GM10266 (cell line): Measurements from ENCODE around the gene FAM136A.

Experiments used
- DNase-seq: peaks from one replicate; pipeline ENCODE4 v3.0.0; 2012; ENCODE audit errors: extremely low spot score
- TF ChIP-seq, protein P1 (sequence below): IDR thresholded peaks from 2 replicates; pipeline ENCODE4 v1.5.1; 2012; ENCODE audit warnings: mild to moderate bottlenecking, low read depth; ENCODE audit not compliant: control insufficient read depth, insufficient read depth; ENCODE audit errors: missing control alignments

Gene FAM136A

DNA sequence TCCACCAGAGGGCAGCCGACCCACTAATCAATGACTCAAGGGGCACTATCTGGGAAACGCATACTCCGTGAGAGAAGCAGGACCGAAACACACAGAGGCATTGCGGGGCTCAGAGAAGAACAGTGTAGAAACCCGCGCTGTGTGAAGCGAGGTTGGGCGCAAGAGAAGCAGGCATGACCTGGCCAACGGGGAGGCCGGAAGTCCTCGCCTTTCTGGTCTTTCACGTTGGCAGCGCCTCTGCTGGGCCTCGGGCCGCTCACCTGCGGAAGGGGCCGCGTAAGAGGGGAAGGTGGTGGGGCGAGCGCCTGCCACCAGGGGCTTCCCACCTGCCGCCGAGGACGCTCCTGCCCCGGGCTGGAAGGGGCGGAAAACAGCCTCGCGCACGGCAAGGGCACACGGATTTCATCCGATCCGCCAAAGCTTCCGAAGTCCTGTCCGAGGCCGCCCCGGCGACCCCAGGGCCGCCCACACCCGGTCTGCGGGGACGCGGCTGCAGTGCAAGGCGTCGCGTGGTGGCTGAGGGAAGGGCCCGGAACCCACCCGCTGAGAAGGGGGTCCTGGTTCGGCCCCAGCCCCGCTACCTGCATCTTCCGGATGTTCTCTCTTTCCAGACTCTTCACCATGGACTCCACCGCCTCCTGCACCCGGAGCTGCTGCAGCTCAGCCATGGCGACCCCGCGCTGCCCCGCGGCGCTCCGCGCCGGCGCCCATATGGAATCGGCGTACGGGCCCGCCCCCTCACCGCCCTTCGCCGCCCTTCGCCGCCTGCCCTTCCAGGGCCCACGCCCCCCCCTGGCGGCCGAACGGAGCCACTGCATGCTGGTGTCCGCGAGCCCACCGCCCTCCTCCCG is at the start of gene FAM136A:
FAM136A (minus strand) TSS at position 724 of the 851 bp plus-strand sequence; CDS start at position 668, 56 bp downstream.
- TF ChIP-seq, protein P1, sequence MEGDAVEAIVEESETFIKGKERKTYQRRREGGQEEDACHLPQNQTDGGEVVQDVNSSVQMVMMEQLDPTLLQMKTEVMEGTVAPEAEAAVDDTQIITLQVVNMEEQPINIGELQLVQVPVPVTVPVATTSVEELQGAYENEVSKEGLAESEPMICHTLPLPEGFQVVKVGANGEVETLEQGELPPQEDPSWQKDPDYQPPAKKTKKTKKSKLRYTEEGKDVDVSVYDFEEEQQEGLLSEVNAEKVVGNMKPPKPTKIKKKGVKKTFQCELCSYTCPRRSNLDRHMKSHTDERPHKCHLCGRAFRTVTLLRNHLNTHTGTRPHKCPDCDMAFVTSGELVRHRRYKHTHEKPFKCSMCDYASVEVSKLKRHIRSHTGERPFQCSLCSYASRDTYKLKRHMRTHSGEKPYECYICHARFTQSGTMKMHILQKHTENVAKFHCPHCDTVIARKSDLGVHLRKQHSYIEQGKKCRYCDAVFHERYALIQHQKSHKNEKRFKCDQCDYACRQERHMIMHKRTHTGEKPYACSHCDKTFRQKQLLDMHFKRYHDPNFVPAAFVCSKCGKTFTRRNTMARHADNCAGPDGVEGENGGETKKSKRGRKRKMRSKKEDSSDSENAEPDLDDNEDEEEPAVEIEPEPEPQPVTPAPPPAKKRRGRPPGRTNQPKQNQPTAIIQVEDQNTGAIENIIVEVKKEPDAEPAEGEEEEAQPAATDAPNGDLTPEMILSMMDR, result peak; percentile 99
- DNase-seq, result peak; percentile 90

DNA sequence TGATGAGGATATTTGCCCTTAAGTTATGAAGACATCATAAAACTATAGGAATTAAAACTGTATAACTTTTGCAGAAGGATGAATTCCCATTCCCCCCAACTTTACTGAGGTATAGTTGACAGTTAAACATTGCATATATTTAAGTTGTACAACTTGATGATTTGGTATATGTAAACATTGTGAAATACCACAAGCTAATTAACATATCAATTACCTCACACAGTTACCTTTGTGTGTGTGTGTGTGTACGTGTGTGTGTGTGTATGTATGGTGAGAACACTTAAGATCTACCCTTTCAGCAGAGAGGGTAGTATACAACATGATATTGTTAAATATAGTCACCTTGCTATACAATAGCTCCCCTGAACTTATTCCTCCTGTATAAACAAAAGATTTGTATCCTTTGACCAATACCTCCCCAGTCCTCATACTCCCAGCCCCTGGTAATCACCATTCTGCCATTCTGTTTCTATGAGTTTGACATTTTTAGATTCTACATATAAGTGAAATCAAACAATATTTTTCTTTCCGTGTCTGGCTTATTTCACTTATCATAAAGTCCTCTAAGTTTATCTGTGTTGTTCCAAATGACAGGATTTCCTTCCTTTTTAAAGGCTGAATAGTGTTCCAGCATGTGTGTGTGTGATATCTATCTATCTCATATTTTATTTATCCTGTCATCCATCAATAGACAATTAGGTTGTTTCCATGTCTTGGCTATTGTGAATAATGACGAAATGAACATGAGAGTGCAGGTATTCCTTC is 48.2 kb upstream of the FAM136A start:
- DNase-seq, result no peak
- TF ChIP-seq, protein P1, result no peak

DNA sequence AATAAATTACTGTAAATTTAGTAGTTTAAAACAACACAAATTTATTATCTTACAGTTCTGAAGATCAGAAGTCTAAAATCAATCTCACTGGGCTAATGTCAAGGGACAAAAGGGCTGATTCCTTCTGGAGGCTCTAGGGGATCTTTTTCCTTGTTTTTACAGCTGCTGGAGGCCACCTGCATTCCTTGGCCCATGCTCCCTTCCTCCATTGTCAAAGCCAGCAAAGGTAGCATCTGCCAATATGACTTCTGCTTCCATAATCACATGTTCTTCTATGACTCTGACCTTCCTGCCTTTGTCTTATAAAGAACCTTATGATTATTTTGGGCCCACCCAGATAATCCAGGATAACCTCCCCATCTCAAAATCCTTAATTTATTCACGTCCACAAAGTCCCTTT is 46.0 kb upstream of the FAM136A start:
- TF ChIP-seq, protein P1, result no peak
- DNase-seq, result no peak

DNA sequence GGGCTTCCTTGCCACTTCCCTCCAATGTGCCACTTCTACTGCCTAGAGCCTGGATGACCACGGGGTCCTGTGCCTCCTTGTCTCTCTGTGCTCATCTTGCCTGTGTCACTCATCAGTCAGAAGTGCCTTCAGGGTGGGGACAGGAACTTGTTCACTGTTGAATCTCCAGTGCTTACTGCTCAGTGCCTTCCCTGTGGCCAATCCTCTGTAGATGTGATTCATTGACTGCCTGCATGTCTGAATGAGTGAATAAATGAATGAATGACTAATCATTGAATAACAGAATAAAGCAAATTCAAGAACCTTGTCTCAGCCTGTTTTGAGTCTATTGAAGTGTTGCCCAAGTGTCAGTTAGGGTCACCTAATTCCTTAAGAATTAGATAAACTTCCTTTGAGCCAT is 42.3 kb upstream of the FAM136A start:
- TF ChIP-seq, protein P1, result no peak
- no peak for DNase-seq

DNA sequence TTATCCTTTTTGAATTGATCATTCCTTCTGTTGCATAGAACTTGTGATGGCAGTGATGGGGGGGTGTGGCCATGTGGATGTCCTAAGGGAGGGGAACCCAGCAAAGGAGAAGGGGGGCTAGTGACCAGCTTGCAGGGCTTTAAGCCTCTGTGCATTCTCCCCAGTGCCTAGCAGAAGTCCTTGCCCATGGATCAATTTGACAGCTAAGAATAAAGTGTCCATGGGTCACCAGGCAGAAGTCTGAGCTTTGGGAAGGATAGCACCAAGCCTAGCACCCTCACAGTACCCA is 39.6 kb upstream of the FAM136A start:
- TF ChIP-seq, protein P1, result no peak
- no peak for DNase-seq

DNA sequence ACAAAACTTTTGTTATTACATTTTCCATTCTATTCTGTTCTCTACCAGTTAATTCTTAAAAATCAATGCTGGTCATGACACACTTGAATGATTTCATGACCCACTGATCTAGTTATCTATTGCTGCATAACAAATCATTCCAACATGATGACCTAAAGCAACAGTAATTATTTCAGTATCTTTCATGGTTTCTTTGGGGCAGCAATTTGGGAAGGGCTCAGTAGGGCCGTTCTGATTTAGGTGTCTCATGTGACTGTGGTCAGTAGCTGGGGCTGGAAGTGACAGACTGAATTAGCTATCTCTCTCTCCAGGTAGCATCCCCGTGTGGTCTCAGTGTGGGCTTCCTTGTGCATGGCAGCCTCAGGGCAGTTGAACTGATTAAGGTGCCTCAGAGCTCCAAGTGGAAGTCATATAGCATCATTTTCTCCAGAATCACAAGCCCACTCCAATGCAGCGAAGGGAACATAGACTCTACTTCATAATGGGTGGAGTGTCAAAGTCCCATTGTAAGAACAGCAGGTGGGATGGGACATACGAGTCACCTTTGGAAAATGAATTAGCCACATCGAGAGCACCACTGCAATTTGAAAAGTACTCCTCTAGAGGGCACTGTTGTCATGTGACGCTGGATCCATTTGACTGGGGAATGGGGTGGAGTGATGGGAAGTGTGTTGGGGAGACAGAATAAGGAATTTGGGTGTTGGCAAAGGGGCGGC is 39.1 kb upstream of the FAM136A start:
- peak; percentile 60 for DNase-seq
- TF ChIP-seq, protein P1, result peak; percentile 72

DNA sequence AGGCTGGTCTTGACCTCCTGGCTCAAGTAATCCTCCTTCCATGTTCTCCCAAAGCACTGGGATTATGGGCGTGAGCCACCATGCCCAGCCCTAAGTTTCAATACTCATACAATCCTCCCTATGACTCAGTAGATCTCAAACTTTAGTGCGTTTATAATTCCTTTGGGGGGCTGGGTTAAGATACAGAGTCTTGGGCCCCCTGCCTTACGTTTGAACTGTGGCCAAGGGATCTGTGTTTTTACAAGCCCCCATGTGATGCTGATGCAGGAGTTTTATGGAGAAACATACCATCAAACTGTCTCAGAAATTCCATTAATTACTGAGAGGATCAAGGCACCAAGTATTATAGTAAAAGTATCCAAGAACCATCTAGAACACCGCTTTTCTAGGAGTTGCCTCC is 38.2 kb upstream of the FAM136A start:
- TF ChIP-seq, protein P1, result no peak
- DNase-seq, result no peak
